GM19463 (cell line): Measurements from ENCODE around the gene MOCS2.

Experiments
- ATAC-seq: cut with Tn5 transposase; IDR thresholded peaks from one replicate; pipeline ENCODE4 v1.9.1; 2021; ENCODE audit warnings: mild to moderate bottlenecking, moderate library complexity; ENCODE audit not compliant: unreplicated experiment

MOCS2 gene

GRCh38 chr5:53055365-53055764, 54.2 kb downstream of the MOCS2 start:
- no peak for ATAC-seq

GRCh38 chr5:53053364-53053763, 56.2 kb downstream of the MOCS2 start:
- ATAC-seq = no peak

GRCh38 chr5:53052499-53052898, 57.1 kb downstream of the MOCS2 start:
- no peak for ATAC-seq

DNA sequence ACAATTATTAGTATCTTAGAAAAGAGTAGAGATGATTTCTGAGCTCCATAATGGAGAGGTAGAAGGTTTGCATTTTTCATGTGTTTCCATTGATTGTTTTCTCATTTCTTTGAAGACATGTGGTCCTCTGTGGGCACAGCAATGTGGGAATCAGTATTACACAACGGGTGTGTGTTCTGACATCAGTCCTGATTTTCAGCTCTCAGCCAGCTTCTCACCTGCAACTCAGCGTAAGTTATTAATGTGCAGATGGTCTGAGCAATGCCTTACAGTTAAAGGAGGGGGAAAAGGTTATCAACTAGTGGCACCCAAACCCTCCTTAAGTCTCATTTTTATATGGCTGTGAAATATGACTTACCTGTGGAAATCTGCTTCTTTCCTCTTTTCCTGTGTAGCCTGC, 61.3 kb downstream of the MOCS2 start:
- no peak for ATAC-seq
